ENCODE results near the gene MIA3. TPM values are rescaled to one million over a fixed set of nuclear protein-coding genes. Genes with fewer than 3 reads are reported as not detected.

Gene MIA3
- total and polyA plus RNA-seq, 2 of the 4 experiments (the other 2 are of a cell fraction): 35.0 to 45.4 TPM

DNA sequence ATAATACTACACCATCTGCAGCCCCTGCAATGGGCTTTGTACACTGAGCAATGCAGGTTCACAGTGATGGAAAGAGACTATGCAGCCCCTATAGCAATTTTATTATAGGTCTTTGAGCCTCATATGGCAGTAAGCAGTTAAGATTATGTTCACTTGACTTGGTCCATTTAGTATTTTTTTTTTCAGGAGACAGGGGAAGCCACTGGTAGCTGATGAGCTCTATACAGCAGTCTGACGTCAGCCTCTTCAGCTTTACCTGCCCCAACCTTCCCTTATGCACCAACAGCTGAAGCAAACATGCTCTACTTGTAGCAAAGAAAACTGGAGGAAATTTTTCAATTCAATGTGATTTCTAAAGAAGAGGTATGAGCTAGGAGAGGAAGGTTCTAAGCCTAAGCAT lies 62.2 kb downstream of the MIA3 start:
- Histone ChIP-seq H2AFZ (replicated peaks; ENCODE audit: low read length, poor library complexity) (no peak overlapping the region), H3K56ac (ENCODE audit: extremely low read depth, insufficient read depth, low read length) (no peak overlapping the region), H3K4me2 (ENCODE audit: low read depth, low read length) (no peak overlapping the region), H4K20me1 (ENCODE audit: insufficient read depth, low read length) (no peaks in the 10 kb centered on the region), H2AK5ac (ENCODE audit: low read depth, low read length) (no peak overlapping the region), H3K27me3 (ENCODE audit: control insufficient read depth, insufficient read depth, low read length) (no peaks in the 10 kb centered on the region), H3K9me3 (ENCODE audit: control insufficient read depth, insufficient read depth, low read length) (no peaks in the 10 kb centered on the region), H3K4me3 (ENCODE audit: insufficient read depth, low read depth, low read length) (no peak overlapping the region), H4K5ac (ENCODE audit: low read depth, low read length) (no peak overlapping the region), H2BK120ac (ENCODE audit: low read depth, low read length) (no peak overlapping the region), H3K9me1 (ENCODE audit: insufficient read depth, low read length) (peaks cover 4% of the 10 kb centered on the region), H3K18ac (ENCODE audit: low read depth, low read length) (no peak overlapping the region), H2BK20ac (ENCODE audit: low read depth, low read length) (no peak overlapping the region), H3K4ac (ENCODE audit: low read depth, low read length) (no peak overlapping the region), H2AK9ac (replicated peaks; ENCODE audit: low read depth, low read length, poor library complexity) (no peak overlapping the region), H3K23ac (ENCODE audit: low read depth, low read length) (no peak overlapping the region), H3K27ac (ENCODE audit: insufficient read depth, low read length) (no peak overlapping the region), H3K79me1 (ENCODE audit: low read depth in 1 of 2, low read length in 2 of 2) (peaks cover 5 to 12% of the 10 kb centered on the region in 2 experiments; a peak in 2 of 4 replicates), H2BK5ac (ENCODE audit: low read depth, low read length, poor library complexity, severe bottlenecking) (no peak overlapping the region), H2BK15ac (ENCODE audit: low read depth, low read length) (no peak overlapping the region), H4K8ac (ENCODE audit: low read depth in 2 of 2, low read length in 2 of 2) (no peak overlapping the region), H3K14ac (replicated peaks; ENCODE audit: low read depth, low read length) (no peak overlapping the region), H3K4me1 (ENCODE audit: control insufficient read depth, insufficient read depth, low read length) (no peaks in the 10 kb centered on the region), H3K36me3 (ENCODE audit: control insufficient read depth, insufficient read depth, low read length) (peaks cover 14% of the 10 kb centered on the region), H4K91ac (ENCODE audit: insufficient read depth, low read depth, low read length) (no peak overlapping the region), H3K9ac (ENCODE audit: low read depth, low read length) (no peak overlapping the region)
- intact Hi-C loops (cut with micrococcal nuclease) (no loop called here), in situ Hi-C loops (cut with MboI; ENCODE audit: low sequenced_read_pairs) (no loop called here), dilution Hi-C loops (cut with HindIII; ENCODE audit: low sequenced_read_pairs, unreplicated experiment) (no loop called here)
- BruUV-seq (replicated peaks): no TSS peak
- POLR2A ChIA-PET (ENCODE audit: unreplicated experiment): no interaction called here
- CTCF ChIA-PET: no interaction called here
- no CpG with 5 or more reads among the region's 1 CpG for WGBS, 2 experiments (ENCODE audit: extremely low coverage in 2 of 2, insufficient read length in 1 of 2)
- DNase-seq (no peak), ATAC-seq (ENCODE audit: low read depth) (no peak)
- TF ChIP-seq FOS (IDR thresholded peaks at IDR 0.05; ENCODE audit: low read depth, low read length) (no peak), RCOR1 (IDR thresholded peaks at IDR 0.05; ENCODE audit: insufficient replicate concordance, low read length) (no peak)
